SH-SY5Y (cell line): ENCODE measurements around the gene TPGS1.

Source experiments
- GATA2 ChIP-seq: IDR thresholded peaks from 2 replicates; pipeline ENCODE4 v1.6.1; 2011; ENCODE audit warnings: mild to moderate bottlenecking, low read depth, low read length
- GATA3 ChIP-seq: IDR thresholded peaks from 2 replicates; pipeline ENCODE4 v1.6.1; 2011; ENCODE audit warnings: low read depth, mild to moderate bottlenecking, low read length, moderate library complexity

DNA sequence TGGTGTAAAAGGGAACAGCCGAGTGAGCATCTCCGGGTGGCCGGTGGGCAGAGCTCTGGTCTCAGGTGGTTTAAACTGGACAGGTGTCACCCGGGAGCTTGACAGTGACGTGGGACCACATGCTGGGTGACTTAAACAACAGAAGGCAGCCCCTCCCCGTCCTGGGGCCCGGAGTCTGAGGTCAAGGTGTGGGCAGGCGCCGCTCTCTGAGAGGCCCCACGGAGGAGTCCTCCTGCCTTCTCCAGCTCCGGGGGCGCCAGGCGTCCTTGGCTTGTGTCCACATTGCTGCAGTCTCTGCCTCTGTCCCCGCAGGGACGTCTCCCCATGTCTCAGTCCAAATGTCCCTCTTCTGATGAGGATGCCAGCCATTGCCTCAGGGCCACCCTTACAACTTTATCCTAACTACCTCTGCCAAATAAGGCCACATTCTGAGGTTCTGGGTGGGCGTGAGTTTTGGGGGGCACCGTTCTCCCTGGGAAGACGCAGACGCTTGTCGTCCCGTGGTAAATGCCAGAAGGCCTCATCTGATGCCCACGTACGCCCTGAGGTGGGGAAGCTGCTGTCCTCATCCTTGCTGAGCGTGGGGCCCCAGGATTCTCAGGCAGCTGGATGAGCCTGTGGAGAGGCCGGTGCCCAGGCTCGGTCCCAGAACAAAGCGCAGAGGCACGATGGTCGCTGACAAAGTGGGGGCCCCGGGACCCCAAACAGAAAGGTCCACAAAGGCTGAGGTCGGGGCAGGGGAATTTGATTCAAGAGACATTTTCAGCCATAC, 49.5 kb downstream of the TPGS1 start:
- TF ChIP-seq GATA2 (no peak), GATA3 (no peak)
